Measurements from ENCODE around the gene USP5. TPM values are rescaled to one million over a fixed set of nuclear protein-coding genes. Genes with fewer than 3 reads are reported as not detected.
"Not testable (repeated sequence)": the region's sequence is repeated elsewhere in the genome, so short reads cannot be mapped to it uniquely, and the experiment has no call there.

USP5 gene
- polyA plus RNA-seq, 2 of the 4 experiments (the other 2 are of a cell fraction) = 58.6 to 78.2 TPM

DNA sequence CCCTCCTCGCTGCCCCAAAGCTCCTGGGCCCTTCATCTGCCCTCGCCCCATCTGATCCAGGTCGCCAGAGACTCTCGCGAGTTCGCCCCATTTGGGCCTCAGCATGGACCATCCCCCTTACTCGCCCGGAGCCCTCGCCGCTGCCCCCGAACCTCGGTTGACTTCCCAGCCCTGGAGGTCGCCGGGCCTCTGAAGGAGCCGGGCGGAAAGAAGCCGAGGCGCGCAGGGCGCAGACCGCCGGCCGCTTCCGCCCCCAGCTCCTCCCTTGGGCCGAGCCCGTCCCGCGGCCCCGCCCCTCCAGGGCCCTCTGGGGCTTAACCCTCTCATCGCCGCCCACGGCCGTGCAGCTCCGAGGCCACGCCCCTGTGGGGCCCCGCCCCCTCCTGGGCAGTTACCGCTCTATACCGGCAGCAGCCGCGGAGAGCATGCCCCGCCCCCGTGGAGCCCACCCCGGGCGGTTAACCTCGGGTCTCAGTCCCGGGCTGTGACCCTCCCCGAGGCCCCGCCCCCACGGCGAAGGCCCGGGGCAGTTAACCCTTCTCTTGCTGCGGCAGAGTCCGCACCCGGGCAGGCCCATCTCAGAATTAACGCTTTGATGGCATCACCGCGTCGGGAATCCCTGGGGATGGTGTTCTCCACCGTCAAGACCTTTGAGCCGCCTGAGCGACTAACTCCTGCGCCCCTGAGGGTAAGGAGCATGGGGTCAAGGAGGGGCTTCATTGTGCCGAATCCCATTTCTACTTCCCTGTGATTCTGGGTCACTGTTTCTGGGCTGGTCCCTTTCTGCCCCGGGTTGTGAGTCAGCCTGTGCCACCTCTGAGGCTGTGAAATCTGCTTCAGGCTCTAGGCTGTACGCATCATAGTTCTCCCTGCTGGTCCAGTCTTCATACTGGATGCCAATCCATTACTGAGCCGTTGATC is 21.4 kb downstream of the USP5 start, which contains the start of gene SPSB2 (continued):
- peak; percentile 14; the same call in 1 of the 3 replicates for TF ChIP-seq SMC3 (IDR thresholded peaks at IDR 0.05)
- TF ChIP-seq HEYL (CRISPR knock-in tag; IDR thresholded peaks at IDR 0.05) = no peak
- TF ChIP-seq, protein P1, sequence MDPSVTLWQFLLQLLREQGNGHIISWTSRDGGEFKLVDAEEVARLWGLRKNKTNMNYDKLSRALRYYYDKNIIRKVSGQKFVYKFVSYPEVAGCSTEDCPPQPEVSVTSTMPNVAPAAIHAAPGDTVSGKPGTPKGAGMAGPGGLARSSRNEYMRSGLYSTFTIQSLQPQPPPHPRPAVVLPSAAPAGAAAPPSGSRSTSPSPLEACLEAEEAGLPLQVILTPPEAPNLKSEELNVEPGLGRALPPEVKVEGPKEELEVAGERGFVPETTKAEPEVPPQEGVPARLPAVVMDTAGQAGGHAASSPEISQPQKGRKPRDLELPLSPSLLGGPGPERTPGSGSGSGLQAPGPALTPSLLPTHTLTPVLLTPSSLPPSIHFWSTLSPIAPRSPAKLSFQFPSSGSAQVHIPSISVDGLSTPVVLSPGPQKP (IDR thresholded peaks at IDR 0.05; ENCODE audit: low read depth, low read length) = no peak
- TF ChIP-seq, protein P2, sequence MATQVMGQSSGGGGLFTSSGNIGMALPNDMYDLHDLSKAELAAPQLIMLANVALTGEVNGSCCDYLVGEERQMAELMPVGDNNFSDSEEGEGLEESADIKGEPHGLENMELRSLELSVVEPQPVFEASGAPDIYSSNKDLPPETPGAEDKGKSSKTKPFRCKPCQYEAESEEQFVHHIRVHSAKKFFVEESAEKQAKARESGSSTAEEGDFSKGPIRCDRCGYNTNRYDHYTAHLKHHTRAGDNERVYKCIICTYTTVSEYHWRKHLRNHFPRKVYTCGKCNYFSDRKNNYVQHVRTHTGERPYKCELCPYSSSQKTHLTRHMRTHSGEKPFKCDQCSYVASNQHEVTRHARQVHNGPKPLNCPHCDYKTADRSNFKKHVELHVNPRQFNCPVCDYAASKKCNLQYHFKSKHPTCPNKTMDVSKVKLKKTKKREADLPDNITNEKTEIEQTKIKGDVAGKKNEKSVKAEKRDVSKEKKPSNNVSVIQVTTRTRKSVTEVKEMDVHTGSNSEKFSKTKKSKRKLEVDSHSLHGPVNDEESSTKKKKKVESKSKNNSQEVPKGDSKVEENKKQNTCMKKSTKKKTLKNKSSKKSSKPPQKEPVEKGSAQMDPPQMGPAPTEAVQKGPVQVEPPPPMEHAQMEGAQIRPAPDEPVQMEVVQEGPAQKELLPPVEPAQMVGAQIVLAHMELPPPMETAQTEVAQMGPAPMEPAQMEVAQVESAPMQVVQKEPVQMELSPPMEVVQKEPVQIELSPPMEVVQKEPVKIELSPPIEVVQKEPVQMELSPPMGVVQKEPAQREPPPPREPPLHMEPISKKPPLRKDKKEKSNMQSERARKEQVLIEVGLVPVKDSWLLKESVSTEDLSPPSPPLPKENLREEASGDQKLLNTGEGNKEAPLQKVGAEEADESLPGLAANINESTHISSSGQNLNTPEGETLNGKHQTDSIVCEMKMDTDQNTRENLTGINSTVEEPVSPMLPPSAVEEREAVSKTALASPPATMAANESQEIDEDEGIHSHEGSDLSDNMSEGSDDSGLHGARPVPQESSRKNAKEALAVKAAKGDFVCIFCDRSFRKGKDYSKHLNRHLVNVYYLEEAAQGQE (IDR thresholded peaks at IDR 0.05) = peak; percentile 60; the same call in 1 of the 2 replicates
- TF ChIP-seq KDM1A (IDR thresholded peaks at IDR 0.05; ENCODE audit: low read depth) = no peak
- no peak for TF ChIP-seq EHF (CRISPR knock-in tag; IDR thresholded peaks at IDR 0.05)
- 0 out of 2 replicates have a peak, but pooled peaks have one; percentile 1 for TF ChIP-seq BHLHE40 (IDR thresholded peaks at IDR 0.05; ENCODE audit: low read depth, low read length)
- no peak for TF ChIP-seq NFE2L2 (conservative IDR thresholded peaks at IDR 0.05; ENCODE audit: low read length)
- TF ChIP-seq HOXA7 (CRISPR knock-in tag; IDR thresholded peaks at IDR 0.05) = no peak
- no peak for TF ChIP-seq ZNF302 (CRISPR knock-in tag; IDR thresholded peaks at IDR 0.05)
- no peak for TF ChIP-seq NR3C1 (IDR thresholded peaks at IDR 0.05)
- TF ChIP-seq MYC (IDR thresholded peaks at IDR 0.05; ENCODE audit: borderline replicate concordance, low read length) = peak; percentile 64; the same call in 1 of the 2 replicates
- TF ChIP-seq, protein P3, sequence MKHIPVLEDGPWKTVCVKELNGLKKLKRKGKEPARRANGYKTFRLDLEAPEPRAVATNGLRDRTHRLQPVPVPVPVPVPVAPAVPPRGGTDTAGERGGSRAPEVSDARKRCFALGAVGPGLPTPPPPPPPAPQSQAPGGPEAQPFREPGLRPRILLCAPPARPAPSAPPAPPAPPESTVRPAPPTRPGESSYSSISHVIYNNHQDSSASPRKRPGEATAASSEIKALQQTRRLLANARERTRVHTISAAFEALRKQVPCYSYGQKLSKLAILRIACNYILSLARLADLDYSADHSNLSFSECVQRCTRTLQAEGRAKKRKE (CRISPR knock-in tag; IDR thresholded peaks at IDR 0.05; ENCODE audit: low read depth) = no peak

DNA sequence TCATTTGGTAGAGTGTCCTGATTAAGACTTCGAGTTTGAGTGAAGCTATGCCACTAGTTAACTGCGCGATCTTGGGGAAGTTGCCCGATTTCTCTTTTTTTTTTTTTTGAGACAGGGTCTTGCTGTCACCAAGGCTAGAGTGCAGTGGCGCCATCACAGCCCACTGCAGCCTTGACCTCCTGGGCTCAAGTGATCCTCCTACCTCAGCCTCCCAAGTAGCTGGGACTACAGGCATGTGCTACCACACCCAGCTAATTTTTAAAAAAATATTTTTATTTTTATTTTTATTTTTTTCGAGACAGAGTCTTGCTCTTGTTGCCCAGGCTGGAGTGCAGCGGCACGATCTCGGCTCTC is 22.0 kb downstream of the USP5 start:
- CTCF ChIA-PET = interaction anchor here (1.0 to 17.9 kb wide), 7 partner anchors 10 to 88 kb away, joined by 3 to 399 read pairs (median 51); partner anchors contain the start of genes ATN1, CDCA3, ENO2 and LRRC23
- not testable (repeated sequence) for FAIRE-seq; DNase-seq (ENCODE audit: low read depth in 1 of 2, low spot score in 1 of 2); ATAC-seq; H3K9me3 ChIP-seq
- POLR2A ChIA-PET = interaction anchor here (6.0 kb wide), 1 partner anchor 18 kb away, joined by 105 read pairs; no protein-coding TSS in a partner anchor
- Histone ChIP-seq H3K27ac (peak overlapping the region; percentile 93 to 94), H3K4me1 (peaks cover 41% of the 10 kb centered on the region), H3K4me3 (peak overlapping the region; percentile 77), H3K4me2 (peak overlapping the region; percentile 100)
- WGBS (ENCODE audit: missing lambda C conversion rate) = 13% methylated on average over 9 of the region's 9 CpGs

DNA sequence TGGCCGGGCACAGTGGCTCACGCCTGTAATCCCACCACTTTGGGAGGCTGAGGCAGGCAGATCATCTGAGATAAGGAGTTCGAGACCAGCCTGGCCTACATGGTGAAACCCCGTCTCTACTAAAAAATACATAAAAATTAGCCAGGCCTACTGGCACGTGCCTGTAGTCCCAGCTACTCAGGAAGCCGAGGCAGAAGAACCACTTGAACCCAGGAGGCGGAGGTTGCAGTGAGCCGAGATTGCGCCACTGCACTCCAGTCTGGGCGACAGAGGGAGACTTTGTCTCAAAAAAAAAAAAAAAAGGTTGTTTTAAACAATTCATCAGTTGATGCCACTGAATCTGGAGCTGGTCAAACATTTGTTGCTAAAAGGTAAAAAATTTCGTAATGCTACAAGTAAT is 27.9 kb downstream of the USP5 start:
- CTCF ChIA-PET = interaction anchor here (0.6 to 17.9 kb wide), 5 partner anchors 9 to 440 kb away, joined by 3 to 399 read pairs (median 4); partner anchors contain the start of gene SPSB2
- not testable (repeated sequence) for FAIRE-seq; H3K9me3 ChIP-seq; H3K4me3 ChIP-seq; DNase-seq (ENCODE audit: low read depth in 1 of 2, low spot score in 1 of 2); ATAC-seq
- Histone ChIP-seq H3K4me2 (peak overlapping the region; percentile 81; the same call in 2 of the 3 replicates), H3K4me1 (peaks cover 34% of the 10 kb centered on the region), H3K27ac (peak overlapping the region; percentile 87 to 94)
- POLR2A ChIA-PET = interaction anchor here (1.2 to 2.4 kb wide), 2 partner anchors 12 kb away, joined by 8 read pairs; partner anchors contain the start of gene TPI1
- 94% methylated on average over 11 of the region's 11 CpGs for WGBS (ENCODE audit: missing lambda C conversion rate)

Data from A549 (cell line).